GM12891 (cell line): ENCODE data around the gene IFIH1.

Source experiments
- POLR2A ChIP-seq: IDR thresholded peaks from 2 replicates; pipeline ENCODE4 v1.6.1; 2011; ENCODE audit warnings: low read depth, low read length, control low read depth
- POLR2AphosphoS5 ChIP-seq: IDR thresholded peaks from 2 replicates; pipeline ENCODE4 v1.6.1; 2011; ENCODE audit warnings: low read depth, low read length, control low read depth
- POU2F2 ChIP-seq: IDR thresholded peaks from 2 replicates; pipeline ENCODE4 v1.6.1; 2011; ENCODE audit warnings: low read depth, mild to moderate bottlenecking, control low read depth, low read length, moderate library complexity
- SPI1 ChIP-seq: IDR thresholded peaks from 2 replicates; pipeline ENCODE4 v1.6.1; 2011; ENCODE audit warnings: low read depth, low read length, control low read depth

DNA sequence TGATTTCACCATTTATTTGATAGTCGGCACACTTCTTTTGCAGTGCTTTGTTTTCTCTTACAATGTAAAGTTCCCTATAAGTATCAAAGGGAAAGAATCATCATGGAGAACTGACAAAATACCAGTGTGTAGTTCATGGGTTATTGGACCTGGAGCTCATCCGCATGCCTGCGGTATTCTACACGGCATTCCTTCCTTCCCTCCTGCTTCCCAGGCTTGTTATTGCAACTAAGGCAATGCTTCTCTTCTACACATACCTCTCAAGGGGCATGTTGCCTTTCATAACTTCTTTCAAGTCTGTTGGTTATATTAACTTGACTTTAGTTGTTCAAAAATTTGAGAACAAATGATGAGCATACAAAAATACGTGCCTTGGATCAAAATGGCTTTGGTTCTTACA, 51.0 kb downstream of the IFIH1 start:
- TF ChIP-seq POLR2A (no peak), POLR2AphosphoS5 (no peak), SPI1 (no peak), POU2F2 (no peak)
